BE2C (cell line): Measurements from ENCODE around the gene KDM3A. TPM values are rescaled to one million over a fixed set of nuclear protein-coding genes. Genes with fewer than 3 reads are reported as not detected.
A peak's percentile ranks its signal among the peaks of the same experiment; 100 is the strongest.

Source experiments
- DNase-seq: peaks from one replicate; pipeline ENCODE4 v3.0.0-alpha.2; 2020
- H3K27me3 ChIP-seq: fragments of 250-450 bp; sonication (Bioruptor Pico); 2 replicates; pipeline ENCODE4 v1.5.1; 2020; ENCODE audit warnings: mild to moderate bottlenecking
- H3K36me3 ChIP-seq: fragments of 250-450 bp; sonication (Bioruptor Pico); 2 replicates; pipeline ENCODE4 v1.5.1; 2020; ENCODE audit warnings: mild to moderate bottlenecking
- H3K4me1 ChIP-seq: fragments of 250-450 bp; sonication (Bioruptor Pico); 2 replicates; pipeline ENCODE4 v1.5.1; 2020
- H3K4me3 ChIP-seq: 2 replicates; pipeline ENCODE4 v1.5.1; 2011; ENCODE audit warnings: low read depth, low read length
- H3K9me3 ChIP-seq: fragments of 250-450 bp; sonication (Bioruptor Pico); 2 replicates; pipeline ENCODE4 v1.5.1; 2020
- CTCF ChIP-seq: IDR thresholded peaks from 2 replicates; pipeline ENCODE4 v1.5.1; 2012; ENCODE audit warnings: mild to moderate bottlenecking, low read depth, low read length
- polyA plus RNA-seq: library from polyadenylated mRNA; unstranded; fragments of >200 nt; gene quantifications from one replicate; pipeline ENCODE4 v1.2.1, GENCODE V29; 2012; ENCODE audit warnings: low read depth, missing spikeins; ENCODE audit not compliant: insufficient read length, insufficient read depth

Gene KDM3A, protein sequence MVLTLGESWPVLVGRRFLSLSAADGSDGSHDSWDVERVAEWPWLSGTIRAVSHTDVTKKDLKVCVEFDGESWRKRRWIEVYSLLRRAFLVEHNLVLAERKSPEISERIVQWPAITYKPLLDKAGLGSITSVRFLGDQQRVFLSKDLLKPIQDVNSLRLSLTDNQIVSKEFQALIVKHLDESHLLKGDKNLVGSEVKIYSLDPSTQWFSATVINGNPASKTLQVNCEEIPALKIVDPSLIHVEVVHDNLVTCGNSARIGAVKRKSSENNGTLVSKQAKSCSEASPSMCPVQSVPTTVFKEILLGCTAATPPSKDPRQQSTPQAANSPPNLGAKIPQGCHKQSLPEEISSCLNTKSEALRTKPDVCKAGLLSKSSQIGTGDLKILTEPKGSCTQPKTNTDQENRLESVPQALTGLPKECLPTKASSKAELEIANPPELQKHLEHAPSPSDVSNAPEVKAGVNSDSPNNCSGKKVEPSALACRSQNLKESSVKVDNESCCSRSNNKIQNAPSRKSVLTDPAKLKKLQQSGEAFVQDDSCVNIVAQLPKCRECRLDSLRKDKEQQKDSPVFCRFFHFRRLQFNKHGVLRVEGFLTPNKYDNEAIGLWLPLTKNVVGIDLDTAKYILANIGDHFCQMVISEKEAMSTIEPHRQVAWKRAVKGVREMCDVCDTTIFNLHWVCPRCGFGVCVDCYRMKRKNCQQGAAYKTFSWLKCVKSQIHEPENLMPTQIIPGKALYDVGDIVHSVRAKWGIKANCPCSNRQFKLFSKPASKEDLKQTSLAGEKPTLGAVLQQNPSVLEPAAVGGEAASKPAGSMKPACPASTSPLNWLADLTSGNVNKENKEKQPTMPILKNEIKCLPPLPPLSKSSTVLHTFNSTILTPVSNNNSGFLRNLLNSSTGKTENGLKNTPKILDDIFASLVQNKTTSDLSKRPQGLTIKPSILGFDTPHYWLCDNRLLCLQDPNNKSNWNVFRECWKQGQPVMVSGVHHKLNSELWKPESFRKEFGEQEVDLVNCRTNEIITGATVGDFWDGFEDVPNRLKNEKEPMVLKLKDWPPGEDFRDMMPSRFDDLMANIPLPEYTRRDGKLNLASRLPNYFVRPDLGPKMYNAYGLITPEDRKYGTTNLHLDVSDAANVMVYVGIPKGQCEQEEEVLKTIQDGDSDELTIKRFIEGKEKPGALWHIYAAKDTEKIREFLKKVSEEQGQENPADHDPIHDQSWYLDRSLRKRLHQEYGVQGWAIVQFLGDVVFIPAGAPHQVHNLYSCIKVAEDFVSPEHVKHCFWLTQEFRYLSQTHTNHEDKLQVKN (N-terminal part only)
- polyA plus RNA-seq: 8.3 TPM

GRCh38 chr2:86440631-86441391 lies at the start of gene KDM3A:
Gene KDM3A, plus strand, starts transcription at chr2:86441371. Its CDS starts 677 bp downstream, at chr2:86442048.
- Histone ChIP-seq H3K27me3 (no peaks in the 10 kb centered on the region), H3K4me3 (peak within 1 kb of the TSS; percentile 81), H3K9me3 (peaks cover 4% of the 10 kb centered on the region; the same call in 1 of the 2 replicates), H3K4me1 (no peaks in the 10 kb centered on the region), H3K36me3 (no peaks in the 10 kb centered on the region)
- no peak for TF ChIP-seq CTCF
- peak; percentile 96 for DNase-seq

DNA sequence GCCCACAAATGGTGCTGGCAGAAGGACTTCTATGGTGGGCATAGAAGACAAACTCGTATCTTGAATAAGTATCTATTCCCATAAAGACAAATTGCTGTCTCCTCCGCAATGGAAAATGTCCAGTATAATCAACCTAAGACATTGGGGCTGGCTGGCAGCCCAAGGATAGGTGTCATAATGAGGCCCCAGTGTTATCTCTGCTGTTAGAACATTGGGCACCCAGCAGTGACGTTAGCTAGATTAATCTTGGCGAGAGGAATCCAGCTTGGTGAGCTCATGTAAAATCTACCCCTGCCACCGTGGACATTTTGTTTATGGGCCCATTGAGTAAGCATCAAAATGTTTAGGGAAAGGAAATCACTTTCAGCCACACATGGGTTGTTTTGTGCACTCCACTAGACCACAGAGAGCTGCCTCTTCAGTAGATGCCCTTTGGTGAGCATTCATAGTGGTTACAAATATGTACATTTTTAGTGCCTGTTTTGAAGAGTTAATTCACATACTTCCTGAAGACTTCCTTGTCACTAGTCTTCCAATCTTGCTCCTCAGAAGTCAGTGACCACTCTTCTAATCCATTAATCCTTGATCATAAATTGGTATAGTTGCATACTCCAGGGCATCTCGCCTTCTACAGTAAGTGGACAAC lies 48.2 kb upstream of the KDM3A start:
- DNase-seq: no peak
- TF ChIP-seq CTCF: no peak
- no peaks in the 10 kb centered on the region for H3K9me3 ChIP-seq
- H3K27me3 ChIP-seq: no peaks in the 10 kb centered on the region
- no peak overlapping the region for H3K4me3 ChIP-seq
- no peaks in the 10 kb centered on the region; the same call in 1 of the 2 replicates for H3K4me1 ChIP-seq
- H3K36me3 ChIP-seq: no peaks in the 10 kb centered on the region

- DNase-seq: no peak
- H3K4me3 ChIP-seq: no peak overlapping the region
- no peaks in the 10 kb centered on the region for H3K9me3 ChIP-seq
- no peaks in the 10 kb centered on the region for H3K27me3 ChIP-seq
- no peaks in the 10 kb centered on the region for H3K36me3 ChIP-seq
- no peak for TF ChIP-seq CTCF
- no peaks in the 10 kb centered on the region; the same call in 1 of the 2 replicates for H3K4me1 ChIP-seq
Measured at GRCh38 chr2:86393521-86394491, 47.4 kb upstream of the KDM3A start.

DNA sequence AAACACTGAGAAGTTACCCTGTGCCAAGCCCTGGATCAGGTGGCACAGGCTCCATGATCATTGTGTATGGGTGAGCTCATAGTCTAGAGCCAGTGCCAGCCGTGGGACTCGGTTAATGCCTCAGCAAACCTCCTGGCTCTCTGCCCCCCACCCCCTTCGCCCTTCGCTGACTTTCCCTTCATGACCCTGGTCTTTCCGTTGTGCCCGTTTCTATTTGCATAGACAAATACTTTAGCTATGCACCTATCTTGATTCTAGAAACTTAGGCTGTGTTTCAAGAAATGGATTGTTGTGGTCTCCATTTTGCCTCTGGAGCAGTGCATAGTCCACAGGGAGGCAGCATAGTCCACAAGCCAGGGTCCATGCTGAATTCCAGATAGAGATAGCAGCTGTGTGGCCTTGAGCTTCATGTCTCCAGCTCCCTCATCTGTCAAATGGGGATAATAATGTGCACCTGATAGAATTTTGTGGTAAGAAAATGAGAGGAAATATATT lies 44.8 kb upstream of the KDM3A start:
- H3K27me3 ChIP-seq: no peaks in the 10 kb centered on the region
- no peaks in the 10 kb centered on the region; the same call in 1 of the 2 replicates for H3K4me1 ChIP-seq
- no peaks in the 10 kb centered on the region for H3K9me3 ChIP-seq
- no peaks in the 10 kb centered on the region for H3K36me3 ChIP-seq
- peak; percentile 46 for TF ChIP-seq CTCF
- DNase-seq: peak; percentile 12
- no peak overlapping the region for H3K4me3 ChIP-seq
